GM19099 (cell line): ENCODE results near the gene CHRNA4.

Experiments
- POLR2A ChIP-seq: IDR thresholded peaks from 3 replicates; pipeline ENCODE4 v1.6.1; 2011; ENCODE audit warnings: low read depth; ENCODE audit not compliant: insufficient read length; ENCODE audit errors: extremely low read depth

Gene CHRNA4

DNA sequence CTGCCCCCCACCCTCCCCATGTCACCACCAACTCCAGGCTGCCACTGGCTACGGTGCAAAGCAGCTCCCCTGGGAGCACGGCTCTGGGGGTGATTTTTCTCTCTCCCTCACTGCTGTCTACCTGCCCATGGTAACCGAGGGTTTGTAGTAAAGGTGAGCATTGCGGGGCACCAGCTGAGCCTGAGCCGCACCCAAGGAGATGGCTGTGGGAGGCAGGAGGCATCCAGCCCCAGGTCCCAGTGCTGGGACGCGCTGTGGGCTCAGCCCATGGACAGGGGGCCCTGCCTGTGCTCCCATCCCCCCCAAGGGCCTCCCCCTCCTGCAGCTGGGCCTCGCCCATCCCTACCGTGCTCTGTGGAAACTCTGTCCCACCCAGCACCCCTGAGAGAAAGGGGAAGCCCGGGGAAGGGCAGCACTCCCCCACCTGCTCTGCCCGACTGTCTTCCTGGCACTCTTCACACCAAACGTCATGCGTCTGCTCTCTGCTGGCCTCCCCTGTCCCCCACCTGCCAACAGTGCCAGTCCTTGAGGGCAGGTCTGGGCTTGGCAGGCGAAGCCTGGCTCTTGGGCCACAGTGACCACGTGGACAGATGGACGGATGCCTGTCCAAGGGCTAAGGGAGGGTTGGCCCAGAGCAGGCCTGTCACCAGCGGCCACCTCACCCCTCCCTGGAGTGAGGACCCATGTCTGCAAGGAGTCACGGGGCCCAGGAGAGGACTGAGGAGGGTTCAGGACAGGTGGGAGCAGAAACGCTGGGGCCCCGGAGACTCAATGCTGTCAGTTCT, 3.8 kb upstream of the CHRNA4 start:
- TF ChIP-seq POLR2A: no peak

DNA sequence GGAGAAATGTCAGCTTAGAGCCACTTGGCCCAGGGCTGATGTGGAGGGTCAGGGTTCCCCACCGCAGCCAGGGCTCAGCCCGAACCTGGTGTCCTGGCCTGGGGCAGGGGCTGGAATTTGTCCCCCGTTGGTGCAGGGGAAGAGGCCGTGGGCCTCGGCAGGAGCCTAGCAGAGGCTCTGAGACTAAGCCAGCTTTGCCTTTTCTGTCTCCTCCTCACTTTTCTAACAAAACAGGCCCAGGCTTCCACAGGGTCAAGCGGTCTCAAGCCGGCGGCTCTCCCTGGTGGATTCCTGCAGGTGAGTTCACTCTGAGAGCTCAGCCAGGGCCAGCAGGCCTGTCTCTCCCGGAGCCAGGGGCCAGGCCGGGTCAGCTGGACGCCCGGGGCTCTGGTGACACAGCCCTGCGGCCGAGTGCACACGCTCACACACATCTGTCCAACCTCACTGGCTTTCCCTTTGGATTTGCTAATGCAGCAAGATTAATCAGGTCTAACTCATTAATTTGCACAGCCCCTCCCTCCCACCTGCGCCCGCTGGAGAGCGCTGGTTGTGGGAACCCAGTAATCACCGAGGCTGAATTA, 2.9 kb upstream of the CHRNA4 start:
- TF ChIP-seq POLR2A: no peak

DNA sequence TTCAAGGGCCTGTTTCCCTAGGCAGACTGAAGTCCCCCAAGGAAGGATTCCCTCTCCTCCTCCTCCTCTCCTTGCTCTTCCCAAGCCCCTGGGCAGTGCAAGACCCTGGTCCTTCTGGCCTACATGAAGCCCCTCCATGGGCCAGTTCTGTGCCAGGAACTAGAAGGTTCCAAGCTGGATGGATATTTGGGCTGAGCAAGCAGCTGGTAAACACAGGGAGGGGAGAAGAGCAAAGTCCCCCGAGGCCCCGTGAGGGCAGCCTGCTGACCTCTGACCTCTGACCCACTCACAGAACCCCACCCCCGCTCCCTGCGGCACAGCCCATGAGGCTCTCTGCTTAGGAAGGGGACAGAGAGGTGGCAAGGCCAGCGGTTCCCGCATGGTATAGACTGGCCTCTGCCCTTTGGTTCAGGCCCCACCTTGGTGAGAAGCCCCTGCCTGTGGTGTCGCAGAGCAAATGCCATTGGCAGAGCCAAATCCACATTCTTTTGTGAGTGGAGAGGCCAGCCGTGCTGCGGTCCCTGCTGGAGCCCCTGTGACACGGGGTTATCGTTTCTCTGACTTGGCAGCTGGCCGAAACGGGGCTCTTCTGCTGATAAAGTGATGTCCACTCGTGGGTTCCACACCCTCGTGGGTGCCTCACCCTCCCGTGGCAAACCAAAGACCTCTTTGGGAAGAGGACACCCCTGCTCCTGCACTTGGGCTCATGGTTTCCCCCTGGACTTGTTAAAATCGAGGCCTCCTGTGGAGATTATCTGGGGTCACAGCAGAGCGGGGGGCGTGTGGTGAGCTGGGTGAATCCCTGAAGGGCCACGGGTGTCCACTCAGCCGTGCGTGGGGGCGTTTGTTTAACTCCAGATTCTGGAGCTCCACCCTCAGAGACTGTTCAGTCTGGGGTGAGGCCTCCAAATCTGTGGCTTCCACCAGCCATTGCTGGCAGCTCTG, 2.1 kb upstream of the CHRNA4 start:
- no peak for TF ChIP-seq POLR2A

DNA sequence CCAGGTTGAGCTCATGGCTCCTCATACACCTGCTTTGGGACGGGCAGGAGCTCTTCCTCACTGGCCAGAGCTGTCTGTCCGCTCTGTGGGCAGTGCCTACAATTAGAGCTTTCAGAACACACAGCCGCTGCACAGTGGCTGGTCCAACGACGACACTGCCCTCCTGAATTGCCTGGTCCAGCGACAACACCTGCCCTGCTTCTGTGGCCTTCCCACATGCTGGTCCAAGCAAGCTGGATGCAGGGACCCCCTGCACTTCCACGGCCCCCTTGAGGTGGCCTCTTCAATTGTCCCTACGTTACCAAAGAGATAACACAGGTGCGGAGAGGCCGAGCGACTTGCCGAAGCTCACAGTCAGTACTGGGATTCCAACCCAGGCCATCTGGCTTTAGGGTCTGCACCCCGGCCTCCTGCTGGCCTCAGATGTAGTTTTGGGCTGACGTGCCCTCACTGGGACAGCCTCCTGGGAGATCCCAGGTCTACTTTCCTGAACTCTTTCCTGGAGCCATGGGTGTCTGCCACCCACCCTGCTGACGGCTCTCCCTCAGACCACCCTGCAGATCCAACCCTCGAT, 1.4 kb upstream of the CHRNA4 start:
- no peak for TF ChIP-seq POLR2A

DNA sequence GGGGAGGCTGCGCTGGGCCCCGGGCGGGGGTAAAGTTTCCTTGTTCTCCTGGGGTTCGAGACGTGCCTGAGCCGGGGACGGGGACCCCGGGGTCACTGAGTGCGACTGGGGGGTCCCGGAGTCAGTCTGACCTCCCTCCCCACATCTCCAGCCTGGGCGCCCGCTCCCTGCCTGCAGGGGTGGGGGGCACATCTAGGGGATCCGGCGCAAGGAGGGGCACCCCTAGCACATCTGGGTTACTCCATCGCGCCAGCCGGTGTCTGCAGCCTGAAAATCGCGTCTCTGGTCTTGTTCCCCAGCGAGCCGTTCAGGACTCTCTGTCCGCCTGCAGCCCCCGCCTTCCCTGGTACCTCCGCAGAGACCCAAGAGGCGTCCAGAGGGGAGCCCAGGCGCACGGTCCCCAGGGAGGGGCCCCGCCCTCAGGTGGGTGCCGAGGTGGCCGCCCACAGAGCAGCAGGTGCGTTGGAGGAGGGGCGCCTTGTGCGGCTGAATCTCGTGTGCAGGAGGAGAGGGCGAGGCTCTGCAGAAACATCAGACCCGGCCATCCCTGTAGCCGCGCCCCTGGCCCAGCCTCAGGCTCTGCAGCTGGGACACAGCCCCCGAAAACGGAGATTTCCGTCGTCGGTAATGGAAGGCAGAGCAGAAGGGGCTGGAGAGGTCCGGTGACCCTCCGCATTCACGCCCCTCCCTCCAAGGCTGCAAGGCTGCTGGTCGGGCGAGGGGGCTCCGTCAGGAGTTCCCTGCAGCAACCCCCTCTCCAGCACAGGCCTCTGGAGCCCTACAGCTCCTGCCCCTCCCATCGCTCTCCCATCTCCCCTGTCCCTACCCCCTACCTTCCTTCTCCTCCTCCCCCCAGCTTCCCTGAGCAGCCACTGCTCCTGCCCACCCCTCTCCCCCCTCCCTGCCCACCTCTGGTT, 628 bp upstream of the CHRNA4 start:
- TF ChIP-seq POLR2A: no peak

DNA sequence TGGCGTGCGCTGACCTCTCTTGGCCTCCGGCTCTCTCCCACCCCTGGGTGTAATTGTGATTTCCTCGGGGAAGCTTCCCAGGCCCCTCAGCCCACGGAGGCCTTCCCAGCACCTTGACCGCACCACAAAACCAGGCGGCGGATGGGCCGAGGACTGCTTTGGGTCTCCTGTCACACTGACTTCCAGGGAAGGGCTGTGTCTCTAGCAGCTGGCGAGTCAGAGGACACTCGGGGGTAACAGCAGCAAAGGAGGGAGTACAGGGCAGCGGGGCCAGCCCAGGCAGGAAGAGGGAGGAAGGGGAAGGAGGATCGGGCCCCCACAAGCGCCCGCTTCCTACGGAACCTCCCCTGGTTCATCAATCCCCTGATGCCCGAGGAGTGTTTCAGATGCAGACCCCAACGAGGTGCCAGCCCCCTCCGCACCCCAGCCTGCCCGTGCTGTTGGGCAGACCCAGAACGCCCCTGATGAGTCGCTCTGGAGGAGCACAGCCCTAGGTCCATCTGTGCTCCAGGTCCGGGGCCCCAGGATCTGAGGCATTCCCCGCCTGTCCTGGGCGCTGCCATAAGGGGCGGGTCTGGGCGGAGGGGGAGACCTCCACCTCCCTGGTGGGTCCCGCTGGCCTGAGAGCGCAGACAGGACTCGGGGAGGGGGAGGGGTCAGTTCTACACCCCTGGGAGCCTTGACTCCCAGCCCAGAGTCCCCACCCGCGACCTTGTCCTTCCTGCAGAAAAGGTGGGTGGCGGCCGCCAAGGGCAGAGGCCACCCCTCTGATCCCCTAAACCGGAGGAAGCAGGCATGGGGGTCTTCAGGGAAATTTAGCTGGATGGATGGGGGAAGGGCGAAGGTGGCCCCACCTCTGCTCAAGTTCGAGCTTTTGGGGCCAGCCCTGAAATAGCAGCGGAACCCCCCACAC, 956 bp downstream of the CHRNA4 start:
- no peak for TF ChIP-seq POLR2A

DNA sequence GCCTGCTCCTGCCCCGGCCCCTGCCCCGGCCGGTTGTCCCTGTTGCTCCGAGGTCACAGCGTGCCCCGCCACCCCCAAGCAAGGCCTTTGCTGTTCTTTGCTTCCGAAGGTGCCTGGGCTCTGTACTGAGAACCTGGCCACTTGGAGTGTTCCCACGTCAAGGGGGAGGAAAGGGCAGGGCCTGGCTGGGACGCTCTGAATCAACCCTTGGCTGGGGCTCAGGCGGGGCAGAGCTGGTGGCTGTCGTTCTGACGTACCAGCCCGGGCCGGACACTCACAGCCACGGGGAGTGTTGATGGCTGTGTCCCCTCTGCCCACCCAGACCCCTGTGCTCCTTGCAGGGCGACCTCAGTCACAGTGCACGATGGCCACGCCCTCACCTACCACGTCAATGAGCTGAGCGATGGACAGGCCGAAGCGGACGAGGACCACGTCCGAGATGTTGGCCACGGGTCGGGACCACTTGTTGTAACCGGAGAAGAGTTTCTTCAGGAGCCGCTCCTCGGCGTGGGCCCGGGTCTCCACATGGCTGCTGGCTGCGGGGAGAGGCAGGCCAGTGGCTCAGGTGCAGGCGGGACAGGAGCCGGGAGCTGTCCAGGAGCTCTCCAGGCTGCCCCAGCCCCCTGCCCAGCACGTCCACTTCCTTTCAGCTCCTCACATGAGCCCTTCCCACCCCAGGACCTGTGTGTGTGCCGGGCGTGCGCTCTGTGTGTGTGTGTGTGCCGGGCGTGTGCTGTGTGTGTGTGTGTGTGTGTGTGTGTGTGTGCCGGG, 1.8 kb downstream of the CHRNA4 start:
- TF ChIP-seq POLR2A: no peak

DNA sequence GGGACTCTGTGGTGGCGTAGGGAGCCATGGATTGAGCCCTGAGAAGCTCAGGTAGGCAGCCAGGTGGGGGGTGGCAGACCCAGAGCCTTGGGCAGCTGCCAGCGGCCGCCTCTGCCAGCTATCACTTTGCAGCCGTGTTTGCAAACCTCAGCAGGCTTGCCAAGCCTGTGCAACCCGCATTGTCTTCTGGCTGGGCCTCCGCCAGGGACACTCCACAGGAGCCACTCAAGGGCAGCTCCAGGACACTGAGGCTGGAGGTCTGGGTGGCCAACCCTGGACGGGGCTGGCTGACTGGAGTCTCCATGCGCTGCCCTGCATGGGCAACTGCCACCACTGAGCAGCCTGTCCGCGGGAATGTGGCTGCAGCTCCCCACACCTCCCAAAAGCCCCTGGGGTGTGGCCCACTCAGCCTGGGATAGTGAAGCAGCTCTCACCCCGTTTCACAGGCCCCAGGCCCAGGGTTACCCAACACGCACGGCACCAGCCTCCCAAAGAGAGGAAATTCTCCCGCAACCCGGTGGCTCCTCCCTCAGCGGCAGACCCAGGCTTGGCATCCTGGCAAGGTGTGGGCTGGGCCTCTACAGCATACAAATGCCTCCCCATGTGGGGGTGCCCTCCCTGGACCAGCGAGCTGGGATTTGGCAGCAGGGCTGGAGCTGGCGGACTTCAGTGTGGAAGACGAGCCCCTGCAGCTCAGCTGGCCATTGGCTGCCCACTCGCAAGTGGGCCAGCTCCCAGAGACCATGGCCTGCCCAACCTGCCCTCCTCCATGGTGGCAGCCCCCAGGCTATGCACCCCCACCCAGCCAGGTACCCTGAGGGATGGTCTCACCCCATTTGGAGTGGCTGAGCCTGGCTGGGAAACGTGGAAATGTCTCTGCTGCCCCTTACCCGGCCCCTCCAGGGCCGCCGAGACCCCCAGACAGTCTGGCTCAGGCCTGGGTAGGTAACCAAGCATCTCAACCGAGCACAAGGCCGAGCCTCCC, 2.9 kb downstream of the CHRNA4 start:
- no peak for TF ChIP-seq POLR2A

DNA sequence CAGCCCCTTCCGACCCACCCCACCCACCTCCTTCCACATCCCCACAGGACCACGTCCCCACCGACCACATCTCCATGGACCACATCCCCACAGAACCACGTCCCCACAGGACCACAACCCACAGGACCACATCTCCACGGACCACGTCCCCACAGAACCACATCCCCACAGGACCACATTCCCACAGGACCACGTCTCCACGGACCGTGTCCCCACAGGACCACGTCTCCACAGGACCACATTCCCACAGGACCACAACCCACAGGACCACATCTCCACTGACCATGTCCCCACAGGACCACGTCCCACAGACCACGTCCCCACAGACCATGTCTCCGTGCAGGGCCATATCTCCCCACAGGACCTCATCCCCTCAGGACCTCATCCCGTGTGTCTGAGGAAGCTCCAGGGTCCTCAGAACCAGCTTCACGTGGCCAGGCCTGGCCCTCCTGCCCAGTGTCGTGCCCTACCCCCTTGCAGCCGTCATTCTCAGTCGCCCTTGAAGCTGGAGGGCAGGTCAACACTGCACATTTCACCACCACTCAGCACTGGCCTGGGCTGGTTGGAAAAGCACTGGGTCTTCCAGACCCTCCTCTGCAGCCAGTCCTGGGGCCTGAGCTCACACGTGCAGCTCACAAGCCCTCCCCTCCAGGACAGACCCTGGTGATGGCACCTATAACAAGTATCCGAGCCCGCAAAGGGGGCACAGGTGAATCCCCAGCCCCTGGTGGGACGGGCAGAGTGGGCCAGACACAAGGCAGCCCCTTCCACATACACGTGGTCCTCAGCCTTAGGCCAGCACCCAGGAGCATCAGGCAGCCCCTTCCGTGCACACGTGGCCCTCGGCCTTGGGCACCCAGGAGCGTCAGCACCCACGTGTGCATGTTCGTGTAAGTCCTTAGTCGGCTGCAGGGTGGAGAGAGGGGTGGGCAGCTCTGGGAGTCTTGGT, 3.9 kb downstream of the CHRNA4 start:
- no peak for TF ChIP-seq POLR2A

DNA sequence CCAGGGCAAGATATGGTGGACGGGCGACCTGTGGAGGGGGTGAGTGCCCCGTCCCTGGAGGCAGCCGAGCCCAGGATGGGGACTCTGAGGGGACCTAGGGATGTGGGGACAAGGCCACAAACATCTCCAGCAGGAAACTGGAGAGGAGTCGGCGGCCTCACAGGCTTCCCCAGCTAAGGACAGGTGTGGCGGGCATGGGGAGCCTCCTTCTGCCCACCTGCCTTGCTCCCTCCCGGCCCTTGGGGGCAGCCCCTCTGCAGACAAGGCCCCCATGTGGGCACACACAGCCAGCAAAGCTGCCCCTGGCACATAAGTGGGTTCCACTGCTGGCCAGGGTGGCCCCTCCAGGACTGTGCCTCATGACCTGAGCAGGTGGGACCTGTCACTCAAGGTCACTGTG, 4.6 kb downstream of the CHRNA4 start:
- TF ChIP-seq POLR2A: no peak

DNA sequence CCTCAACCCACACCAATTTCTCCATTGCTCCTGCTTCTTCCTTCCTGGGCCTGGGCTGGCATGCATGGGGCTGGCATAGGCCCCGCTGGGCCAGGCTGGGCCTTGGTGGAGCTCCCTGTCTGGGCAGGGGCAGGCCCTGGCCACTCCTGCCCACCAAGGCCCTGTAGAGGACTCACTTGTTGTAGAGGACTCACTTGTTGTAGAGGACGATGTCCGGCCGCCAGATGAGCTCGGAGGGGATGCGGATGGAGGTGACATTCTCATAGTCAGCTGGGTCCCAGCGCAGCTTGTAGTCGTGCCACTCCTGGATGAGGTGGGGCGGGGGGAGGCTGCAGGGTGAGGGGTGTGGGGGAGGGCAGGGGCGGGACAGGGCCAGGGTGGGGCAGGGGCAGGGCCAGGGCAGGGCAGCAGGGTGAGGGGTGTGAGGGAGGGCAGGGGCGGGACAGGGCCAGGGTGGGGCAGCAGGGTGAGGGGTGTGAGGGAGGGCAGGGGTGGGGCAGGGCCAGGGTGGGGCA, 5.3 kb downstream of the CHRNA4 start:
- TF ChIP-seq POLR2A: no peak
